Stimulated activated CD4-positive, alpha-beta T cell treated with anti-CD3 and anti-CD28 coated beads, Interleukin-15, amount 100 ng/mL, for 24 hours (primary cell): ENCODE results near the gene PPARA.
"Not testable (repeated sequence)": the region's sequence is repeated elsewhere in the genome, so short reads cannot be mapped to it uniquely, and the experiment has no call there.

Source experiments
- DNase-seq: peaks from one replicate; pipeline ENCODE4 v3.0.0-alpha.2; 2020

The PPARA gene

GRCh38 chr22:46128606-46129005 lies 21.7 kb upstream of the PPARA start:
- no peak for DNase-seq

GRCh38 chr22:46129390-46130041 lies 20.8 kb upstream of the PPARA start:
- no peak for DNase-seq

- no peak for DNase-seq
Observed at GRCh38 chr22:46131151-46131587, 19.2 kb upstream of the PPARA start.

- DNase-seq = not testable (repeated sequence)
Observed at GRCh38 chr22:46132193-46132829, 18.0 kb upstream of the PPARA start.

GRCh38 chr22:46132830-46133587 lies 17.3 kb upstream of the PPARA start:
- no peak for DNase-seq

- no peak for DNase-seq
Observed at GRCh38 chr22:46133588-46133855, 16.8 kb upstream of the PPARA start.

- no peak for DNase-seq
Observed at GRCh38 chr22:46134111-46134705, 16.1 kb upstream of the PPARA start.

GRCh38 chr22:46135611-46136485 lies 14.5 kb upstream of the PPARA start:
- DNase-seq = no peak

GRCh38 chr22:46136486-46137217 lies 13.7 kb upstream of the PPARA start:
- DNase-seq = no peak

GRCh38 chr22:46137218-46137766 lies 13.0 kb upstream of the PPARA start:
- DNase-seq = no peak

- DNase-seq = no peak
Observed at GRCh38 chr22:46138058-46138797, 12.1 kb upstream of the PPARA start.

GRCh38 chr22:46139417-46139816 lies 10.9 kb upstream of the PPARA start:
- DNase-seq = not testable (repeated sequence)

GRCh38 chr22:46139895-46140350 lies 10.4 kb upstream of the PPARA start:
- DNase-seq = no peak

GRCh38 chr22:46140989-46141928 lies 9.1 kb upstream of the PPARA start:
- DNase-seq = no peak

GRCh38 chr22:46142548-46143490 lies 7.5 kb upstream of the PPARA start:
- DNase-seq = no peak

- DNase-seq = no peak
Observed at GRCh38 chr22:46143491-46144147, 6.7 kb upstream of the PPARA start.

- no peak for DNase-seq
Observed at GRCh38 chr22:46145361-46145851, 4.9 kb upstream of the PPARA start.

- DNase-seq = no peak
Observed at GRCh38 chr22:46145896-46146295, 4.4 kb upstream of the PPARA start.
